A673 (cell line): ENCODE measurements around the gene CTIF. TPM values are rescaled to one million over a fixed set of nuclear protein-coding genes. Genes with fewer than 3 reads are reported as not detected.

ENCODE experiments used
- BruUV-seq: library from RNA; stranded (reverse); fragments of 400-500 nt; replicated peaks from 2 replicates; lab custom pipeline; 2021; lab: Mats Ljungman, UMichigan
- CTCF ChIA-PET: fragments of 300-600 bp; sonication (Branson Sonifier 250); formaldehyde crosslinking; loops from one replicate; lab custom pipeline; 2022; ENCODE audit warnings: antibody characterized with exemption; lab: Charles Lee
- POLR2A ChIA-PET: fragments of 300-600 bp; sonication (Branson Sonifier 250); formaldehyde crosslinking; loops from one replicate; lab custom pipeline; 2022; ENCODE audit warnings: antibody characterized with exemption; ENCODE audit not compliant: low non-redundant PET; lab: Charles Lee
- DNase-seq: peaks from one replicate; pipeline ENCODE4 v3.0.0-alpha.2; 2015; ENCODE audit warnings: low spot score
- H3K27ac ChIP-seq: fragments of 200-600 bp; sonication (generic); 2 replicates; pipeline ENCODE4 v1.5.1; 2016; ENCODE audit warnings: mixed run types, low read depth, mild to moderate bottlenecking, mixed read lengths, antibody characterized with exemption, low read length; ENCODE audit not compliant: poor library complexity, severe bottlenecking
- H3K27me3 ChIP-seq: fragments of 200-600 bp; sonication (generic); replicated peaks from 2 replicates; pipeline ENCODE4 v1.6.1; 2017; ENCODE audit warnings: mixed run types, low read depth, mild to moderate bottlenecking, mixed read lengths, antibody characterized with exemption, low read length; ENCODE audit not compliant: insufficient read depth, poor library complexity
- H3K36me3 ChIP-seq: fragments of 200-600 bp; sonication (generic); 2 replicates; pipeline ENCODE4 v1.6.1; 2016; ENCODE audit warnings: mixed run types, mild to moderate bottlenecking, mixed read lengths, antibody characterized with exemption, low read length; ENCODE audit not compliant: insufficient read depth, poor library complexity, severe bottlenecking
- H3K4me1 ChIP-seq: fragments of 200-600 bp; sonication (generic); 2 replicates; pipeline ENCODE4 v1.6.1; 2017; ENCODE audit warnings: mixed run types, mild to moderate bottlenecking, mixed read lengths, antibody characterized with exemption, low read length; ENCODE audit not compliant: insufficient read depth, poor library complexity, severe bottlenecking
- H3K4me3 ChIP-seq: fragments of 200-600 bp; sonication (generic); 2 replicates; pipeline ENCODE4 v1.5.1; 2016; ENCODE audit warnings: low read depth, mixed run types, mild to moderate bottlenecking, mixed read lengths, low read length; ENCODE audit not compliant: poor library complexity, severe bottlenecking
- H3K9me3 ChIP-seq: fragments of 200-600 bp; sonication (generic); 2 replicates; pipeline ENCODE4 v1.6.1; 2016; ENCODE audit warnings: mixed run types, low read depth, mild to moderate bottlenecking, mixed read lengths, antibody characterized with exemption, low read length; ENCODE audit not compliant: poor library complexity, severe bottlenecking
- EZH2 ChIP-seq: fragments of 200-600 bp; sonication (generic); IDR thresholded peaks from 2 replicates; pipeline ENCODE4 v1.6.1; 2017; ENCODE audit warnings: borderline replicate concordance, low read depth, mild to moderate bottlenecking, mixed read lengths, antibody characterized with exemption, low read length; ENCODE audit not compliant: poor library complexity, severe bottlenecking
- intact Hi-C: fragments of 100-400 bp; cut with micrococcal nuclease; formaldehyde crosslinking; loops from one replicate; pipeline ENCODE4 v1.10.0; 2022; ENCODE audit not compliant: unreplicated experiment
- total RNA-seq: library from RNA; stranded (reverse); gene quantifications from 2 replicates; pipeline ENCODE4 v1.2.3, GENCODE V29; 2021
- TF ChIP-seq, protein P1 (sequence below): fragments of 300-800, 200-600 bp; sonication (generic); conservative IDR thresholded peaks from 2 replicates; pipeline ENCODE4 v1.5.1; 2017; ENCODE audit warnings: low read depth, mild to moderate bottlenecking, antibody characterized with exemption, low read length, moderate library complexity, mixed read lengths

The CTIF gene
- total RNA-seq, 1 experiment from 2014 or later, result 23.5 TPM

DNA sequence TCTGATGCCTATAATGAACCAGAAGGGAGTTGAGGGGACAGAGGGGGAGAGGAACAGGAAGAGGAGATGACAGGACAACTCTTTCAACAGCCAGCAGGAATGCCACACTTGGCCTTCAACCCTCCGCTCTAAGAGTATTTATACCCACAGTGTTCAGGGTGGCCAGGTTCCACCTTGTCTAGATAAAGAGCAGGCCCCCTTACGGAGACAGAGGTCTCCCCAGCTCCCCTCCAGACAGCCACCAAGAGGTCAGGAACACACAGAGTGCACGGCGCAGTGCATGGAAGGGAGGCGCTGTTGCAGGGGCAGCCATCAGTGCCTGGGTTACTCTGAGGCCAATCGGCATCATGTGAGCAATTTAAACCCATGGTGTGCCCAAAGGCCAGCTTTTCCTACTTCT is 235.0 kb downstream of the CTIF start:
- Histone ChIP-seq H3K4me3 (no peak overlapping the region), H3K27ac (no peak overlapping the region), H3K9me3 (no peaks in the 10 kb centered on the region), H3K27me3 (no peaks in the 10 kb centered on the region), H3K36me3 (no peaks in the 10 kb centered on the region), H3K4me1 (no peaks in the 10 kb centered on the region)
- intact Hi-C loops, result loop anchor here (10.0 kb wide), 2 partner anchors 271 to 671 kb away; no protein-coding TSS in a partner anchor
- no peak for DNase-seq
- ChIA-PET POLR2A (no interaction called here), CTCF (interaction anchor here (0.5 kb wide), 1 partner anchor 99 kb away, joined by 3 read pairs; no protein-coding TSS in a partner anchor)
- BruUV-seq, result no TSS peak
- TF ChIP-seq EZH2, result no peak

DNA sequence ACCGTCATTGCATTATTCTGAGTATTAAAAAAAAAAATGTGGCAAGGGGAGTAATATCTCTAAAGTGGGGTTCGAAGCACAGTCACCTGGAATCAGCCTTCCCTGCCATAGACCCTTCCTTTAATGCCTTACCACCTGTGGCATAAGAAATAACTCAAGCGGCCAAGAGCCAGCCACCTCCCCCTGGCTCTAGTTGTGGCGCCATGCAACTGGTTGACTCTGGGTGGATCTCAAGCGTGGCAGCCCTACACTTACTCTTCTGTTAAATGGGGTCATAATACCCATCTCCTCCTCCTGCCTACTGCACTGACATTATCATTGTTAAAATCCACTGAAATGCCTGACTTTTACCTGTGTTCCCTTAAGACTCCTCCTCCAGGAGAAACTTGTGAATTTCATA is 236.1 kb downstream of the CTIF start:
- no peak for DNase-seq
- ChIA-PET CTCF (no interaction called here), POLR2A (no interaction called here)
- Histone ChIP-seq H3K4me3 (no peak overlapping the region), H3K27me3 (no peaks in the 10 kb centered on the region), H3K36me3 (no peaks in the 10 kb centered on the region), H3K27ac (no peak overlapping the region), H3K9me3 (no peaks in the 10 kb centered on the region), H3K4me1 (no peaks in the 10 kb centered on the region)
- BruUV-seq, result no TSS peak
- TF ChIP-seq, protein P1, sequence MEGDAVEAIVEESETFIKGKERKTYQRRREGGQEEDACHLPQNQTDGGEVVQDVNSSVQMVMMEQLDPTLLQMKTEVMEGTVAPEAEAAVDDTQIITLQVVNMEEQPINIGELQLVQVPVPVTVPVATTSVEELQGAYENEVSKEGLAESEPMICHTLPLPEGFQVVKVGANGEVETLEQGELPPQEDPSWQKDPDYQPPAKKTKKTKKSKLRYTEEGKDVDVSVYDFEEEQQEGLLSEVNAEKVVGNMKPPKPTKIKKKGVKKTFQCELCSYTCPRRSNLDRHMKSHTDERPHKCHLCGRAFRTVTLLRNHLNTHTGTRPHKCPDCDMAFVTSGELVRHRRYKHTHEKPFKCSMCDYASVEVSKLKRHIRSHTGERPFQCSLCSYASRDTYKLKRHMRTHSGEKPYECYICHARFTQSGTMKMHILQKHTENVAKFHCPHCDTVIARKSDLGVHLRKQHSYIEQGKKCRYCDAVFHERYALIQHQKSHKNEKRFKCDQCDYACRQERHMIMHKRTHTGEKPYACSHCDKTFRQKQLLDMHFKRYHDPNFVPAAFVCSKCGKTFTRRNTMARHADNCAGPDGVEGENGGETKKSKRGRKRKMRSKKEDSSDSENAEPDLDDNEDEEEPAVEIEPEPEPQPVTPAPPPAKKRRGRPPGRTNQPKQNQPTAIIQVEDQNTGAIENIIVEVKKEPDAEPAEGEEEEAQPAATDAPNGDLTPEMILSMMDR, result no peak
- no peak for TF ChIP-seq EZH2
- intact Hi-C loops, result loop anchor here (5.0 to 10.0 kb wide), 5 partner anchors 172 to 670 kb away; no protein-coding TSS in a partner anchor

DNA sequence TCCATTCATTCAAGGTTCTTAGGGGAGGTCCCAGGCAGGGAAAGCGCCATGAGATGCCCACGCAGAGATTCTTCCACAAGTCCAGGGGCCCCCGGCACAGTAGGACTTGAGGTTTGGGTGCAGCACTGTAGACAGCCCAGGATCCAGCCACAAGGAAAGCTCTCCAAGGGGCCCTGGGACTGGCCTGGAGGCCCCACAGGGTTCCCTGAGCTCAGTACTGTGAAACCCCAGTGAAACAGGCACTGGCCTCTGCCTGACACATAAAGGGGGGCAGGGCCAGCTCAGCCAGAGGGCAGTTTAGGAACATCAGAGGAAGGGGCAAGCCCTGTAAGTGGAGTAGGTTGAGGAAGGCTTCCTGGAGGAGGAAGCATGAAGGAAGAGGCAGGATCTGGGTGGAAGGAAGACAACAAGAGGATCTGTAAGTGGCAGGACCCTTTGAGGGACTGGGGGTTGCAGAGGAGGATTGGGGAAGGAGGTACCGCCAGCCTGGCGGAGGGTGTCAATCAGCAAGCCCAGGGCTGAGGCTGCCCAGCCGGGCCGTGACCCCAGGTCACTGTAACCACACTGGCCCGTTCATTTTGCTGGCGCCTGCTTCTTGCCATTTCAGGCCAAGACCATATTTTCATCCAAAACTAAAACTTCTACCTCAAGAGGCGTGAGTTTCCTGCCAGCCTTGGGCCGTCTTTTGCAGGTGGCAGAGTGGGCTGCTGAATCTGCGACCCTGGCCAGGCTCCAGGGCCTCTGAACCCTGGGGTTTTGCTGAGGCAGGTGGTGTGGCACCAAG is 236.7 kb downstream of the CTIF start:
- no peaks in the 10 kb centered on the region for H3K36me3 ChIP-seq
- CTCF ChIA-PET, result no interaction called here
- no peak overlapping the region for H3K27ac ChIP-seq
- no peak overlapping the region for H3K4me3 ChIP-seq
- no peaks in the 10 kb centered on the region for H3K27me3 ChIP-seq
- intact Hi-C loops, result loop anchor here (5.0 to 10.0 kb wide), 5 partner anchors 172 to 669 kb away; no protein-coding TSS in a partner anchor
- no peaks in the 10 kb centered on the region for H3K4me1 ChIP-seq
- BruUV-seq, result no TSS peak
- H3K9me3 ChIP-seq, result no peaks in the 10 kb centered on the region
- DNase-seq, result no peak
- POLR2A ChIA-PET, result no interaction called here
- TF ChIP-seq EZH2, result no peak
- TF ChIP-seq, protein P1, result no peak
